Melanocyte of skin (primary cell): Measurements from ENCODE around the gene KRTAP19-7. TPM values are rescaled to one million over a fixed set of nuclear protein-coding genes. Genes with fewer than 3 reads are reported as not detected.

Experiments used
- small RNA-seq, 2 donors: library from RNA; depleted of rRNA; stranded (forward); fragments of <200 nt; gene quantifications; one replicate each; pipeline ENCODE3, GENCODE V24; 2012
- total RNA-seq, 2 donors: library from RNA; depleted of rRNA; stranded (reverse); fragments of >200 nt; gene quantifications; 2 replicates each; pipeline ENCODE4 v1.2.3, GENCODE V29; 2012

The KRTAP19-7 gene
- not detected for total RNA-seq

GRCh38 chr21:30561264-30561895 is at the start of gene KRTAP19-7:
KRTAP19-7 (minus strand) TSS chr21:30561314; CDS start chr21:30561289, 25 bp downstream.

GRCh38 chr21:30600787-30601186 is 39.7 kb upstream of the KRTAP19-7 start, which contains the start of gene KRTAP22-1:
KRTAP22-1 (plus strand) TSS chr21:30601087.

DNA sequence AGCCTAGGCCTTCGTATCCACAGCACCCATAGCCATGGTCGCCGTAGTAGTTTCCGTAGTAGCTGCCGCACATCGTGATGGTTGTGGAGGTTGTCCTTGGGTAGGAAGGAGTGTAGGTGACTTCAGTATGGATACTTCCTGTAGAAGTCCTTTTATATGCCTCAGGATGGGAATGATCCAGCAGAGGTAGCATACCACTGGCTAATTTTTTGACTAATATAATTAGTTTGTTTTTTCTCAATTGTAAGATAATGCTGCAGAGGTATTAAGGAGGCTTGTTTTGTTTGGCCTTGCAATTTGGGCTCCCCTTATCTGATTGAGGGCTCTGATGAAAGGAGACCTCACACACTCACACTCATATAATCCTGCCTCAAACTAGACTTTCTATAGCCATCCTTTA is 37.7 kb upstream of the KRTAP19-7 start, which contains the start of gene KRTAP6-2:
Gene KRTAP6-2, minus strand, starts transcription at position 101 of the 400 bp plus-strand sequence. Its CDS starts 28 bp downstream, at position 73.

DNA sequence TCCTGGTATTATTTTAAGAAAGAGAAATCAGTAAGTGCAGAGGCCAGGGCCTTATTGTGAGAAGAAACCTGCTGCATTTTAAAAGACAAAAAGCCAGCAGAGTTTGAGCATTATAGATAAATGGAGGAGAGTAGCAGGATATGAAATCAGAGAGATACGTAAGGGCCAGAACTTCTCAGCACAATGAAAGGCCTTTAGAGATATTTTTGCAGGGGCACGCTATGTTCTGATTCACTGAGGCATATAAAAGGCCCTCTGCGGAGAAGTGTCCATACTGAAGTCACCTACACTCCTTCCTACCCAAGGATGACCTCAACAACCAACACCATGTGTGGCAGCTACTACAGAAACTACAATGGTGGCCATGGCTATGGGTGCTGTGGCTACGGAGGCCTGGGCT is 31.0 kb upstream of the KRTAP19-7 start, which contains the start of gene KRTAP6-3:
Gene KRTAP6-3, plus strand, starts transcription at position 301 of the 400 bp plus-strand sequence. Its CDS starts 6 bp downstream, at position 307.

DNA sequence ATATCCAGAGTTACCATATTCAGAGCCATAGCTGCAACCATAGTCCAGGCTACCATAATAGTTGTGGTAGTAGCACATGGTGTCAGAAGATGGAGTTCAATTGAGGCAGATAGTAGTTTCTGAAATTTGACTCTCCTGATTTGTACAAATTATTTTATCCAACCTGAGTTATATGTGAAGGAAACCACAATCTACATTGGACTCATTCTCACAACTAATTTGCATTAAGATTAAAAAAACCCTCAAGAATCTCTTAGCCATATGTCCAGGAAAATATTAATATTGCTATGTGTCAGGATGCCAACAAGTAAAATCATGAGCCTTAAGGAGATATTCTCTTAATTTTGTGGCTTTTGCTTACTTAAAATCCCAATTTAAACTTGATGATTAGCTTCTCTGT is 29.2 kb upstream of the KRTAP19-7 start, which contains the start of gene KRTAP22-2:
Gene KRTAP22-2, minus strand, starts transcription at position 101 of the 400 bp plus-strand sequence.

DNA sequence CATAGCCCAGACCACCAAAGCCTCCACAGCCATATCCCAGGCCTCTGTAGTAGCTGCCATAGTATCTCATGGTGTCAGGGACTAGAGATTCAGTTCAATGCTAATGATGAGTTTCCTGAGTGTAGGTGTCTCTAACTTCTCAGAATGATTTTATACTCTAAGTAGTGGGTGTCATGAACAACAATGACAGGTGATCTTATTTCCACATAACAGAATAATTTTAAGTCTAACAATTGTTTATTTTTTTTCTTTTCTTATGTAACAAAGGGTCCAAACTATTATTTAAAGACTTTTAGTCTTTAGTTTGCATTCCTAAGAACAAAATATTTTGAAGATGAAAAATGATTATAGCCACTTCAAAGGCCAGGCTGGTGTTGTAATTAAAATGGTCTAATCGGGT is 19.4 kb downstream of the KRTAP19-7 start, which contains the start of gene KRTAP19-6:
Gene KRTAP19-6, minus strand, starts transcription at position 101 of the 400 bp plus-strand sequence. Its CDS starts 31 bp downstream, at position 70.

Small RNAs within 50 kb of the gene (small RNA-seq; reads per million reads assigned to genes)
- gene AP000567.1 (0 reads per million in 2 donors), gene KRTAP19-10P (0 reads per million in 2 donors), gene KRTAP19-11P (0 reads per million in 2 donors), gene KRTAP22-1 (0 reads per million in 2 donors), gene KRTAP22-2 (0 reads per million in 2 donors)

Other genes with a start within 250 kb of the KRTAP19-7 start
- gene KRTAP26-1, start 241.0 kb downstream of the KRTAP19-7 start, total RNA-seq, result not detected
- gene KRTAP27-1, start 223.6 kb downstream of the KRTAP19-7 start, total RNA-seq, result not detected
- not detected for gene KRTAP23-1, start 212.7 kb downstream of the KRTAP19-7 start, total RNA-seq
- not detected for gene KRTAP13-2, start 189.0 kb downstream of the KRTAP19-7 start, total RNA-seq
- not detected for gene KRTAP13-1, start 165.3 kb downstream of the KRTAP19-7 start, total RNA-seq
- gene KRTAP13-3, start 135.4 kb downstream of the KRTAP19-7 start, total RNA-seq, result not detected
- gene KRTAP13-4, start 131.1 kb downstream of the KRTAP19-7 start, total RNA-seq, result not detected
- not detected for gene KRTAP15-1, start 121.0 kb downstream of the KRTAP19-7 start, total RNA-seq
- 1 to 10 TPM in 1 of 2 donors, not detected in 1; 3.7 TPM for gene KRTAP19-1, start 80.9 kb downstream of the KRTAP19-7 start, total RNA-seq
- not detected for gene KRTAP19-2, start 73.9 kb downstream of the KRTAP19-7 start, total RNA-seq
- not detected for gene KRTAP19-3, start 69.3 kb downstream of the KRTAP19-7 start, total RNA-seq
- gene KRTAP19-4, start 64.1 kb downstream of the KRTAP19-7 start, total RNA-seq, result not detected
- gene KRTAP19-5, start 59.2 kb downstream of the KRTAP19-7 start, total RNA-seq, result not detected
- not detected for gene KRTAP19-6, start 19.4 kb downstream of the KRTAP19-7 start, total RNA-seq
- gene KRTAP22-2, start 29.1 kb upstream of the KRTAP19-7 start, total RNA-seq, result not detected
- gene KRTAP6-3, start 31.1 kb upstream of the KRTAP19-7 start, total RNA-seq, result not detected
- gene KRTAP6-2, start 37.6 kb upstream of the KRTAP19-7 start, total RNA-seq, result not detected
- not detected for gene KRTAP22-1, start 39.8 kb upstream of the KRTAP19-7 start, total RNA-seq
- gene KRTAP6-1, start 52.6 kb upstream of the KRTAP19-7 start, total RNA-seq, result not detected
- not detected for gene KRTAP20-1, start 55.1 kb upstream of the KRTAP19-7 start, total RNA-seq
- not detected for gene KRTAP20-4, start 59.3 kb upstream of the KRTAP19-7 start, total RNA-seq
- gene KRTAP20-2, start 73.9 kb upstream of the KRTAP19-7 start, total RNA-seq, result not detected
- gene KRTAP20-3, start 81.5 kb upstream of the KRTAP19-7 start, total RNA-seq, result not detected
- gene KRTAP21-3, start 157.5 kb upstream of the KRTAP19-7 start, total RNA-seq, result not detected
- gene KRTAP21-2, start 185.9 kb upstream of the KRTAP19-7 start, total RNA-seq, result not detected
- not detected for gene KRTAP21-1, start 194.1 kb upstream of the KRTAP19-7 start, total RNA-seq